A549 (cell line): ENCODE measurements around the gene CCL14. TPM values are rescaled to one million over a fixed set of nuclear protein-coding genes. Genes with fewer than 3 reads are reported as not detected.
"Not testable (repeated sequence)": the region's sequence is repeated elsewhere in the genome, so short reads cannot be mapped to it uniquely, and the experiment has no call there.

Source experiments
- ATAC-seq, 2 experiments: fragments of 200-7000 bp in 1 of 2; fragments of >200 bp in 1 of 2; cut with Nextera tagmentation in 1 of 2; cut with Tn5 transposase in 1 of 2; 3 replicates each; pipeline versions ENCODE4 v1.8.0 to v1.9.1; 2018 to 2020; ENCODE audit warnings: mild to moderate bottlenecking in 1 of 2, moderate library complexity in 1 of 2
- CTCF ChIA-PET: fragments of 300-600 bp; sonication (Branson Sonifier 250); formaldehyde crosslinking; extraction: SDS; loops from one replicate; lab custom pipeline; 2021; ENCODE audit warnings: antibody characterized with exemption, inconsistent platforms; lab: Yijun Ruan, JAX
- POLR2A ChIA-PET: fragments of 350-600 bp; formaldehyde crosslinking; extraction: SDS; loops from one replicate; lab custom pipeline; 2021; ENCODE audit warnings: antibody characterized with exemption, inconsistent platforms; lab: Yijun Ruan, JAX
- DNase-seq, 2 experiments: peaks; one replicate each; pipeline versions ENCODE4 v3.0.0 to v3.0.0-alpha.2; 2011 to 2016; ENCODE audit warnings: low read depth in 1 of 2, low spot score in 1 of 2
- FAIRE-seq: peaks from 2 replicates; lab custom pipeline; 2011; peaks lifted over from hg19 to GRCh38; lab: Jason Lieb, UNC
- H3K27ac ChIP-seq, 2 experiments: fragments of >200 bp; sonication (Bioruptor Twin); formaldehyde crosslinking; 3 replicates each; pipeline ENCODE4 v1.5.1; 2016 to 2017
- H3K4me1 ChIP-seq: fragments of >200 bp; sonication (Bioruptor Twin); formaldehyde crosslinking; 3 replicates; pipeline ENCODE4 v1.6.1; 2016
- H3K4me2 ChIP-seq: fragments of >200 bp; sonication (Bioruptor Twin); formaldehyde crosslinking; 3 replicates; pipeline ENCODE4 v1.6.1; 2016
- H3K4me3 ChIP-seq: fragments of >200 bp; sonication (Bioruptor Twin); formaldehyde crosslinking; 3 replicates; pipeline ENCODE4 v1.5.1; 2016
- H3K9me3 ChIP-seq: fragments of >200 bp; sonication (Bioruptor Twin); formaldehyde crosslinking; 3 replicates; pipeline ENCODE4 v1.6.1; 2016
- CBX8 ChIP-seq: fragments of 200-600 bp; sonication (generic); IDR thresholded peaks from 2 replicates; pipeline ENCODE4 v1.6.1; 2016
- CEBPB ChIP-seq, 2 experiments: fragments of >200 bp in 1 of 2; sonication (Bioruptor Twin) in 1 of 2; formaldehyde crosslinking in 1 of 2; IDR thresholded peaks; 2 replicates each; pipeline ENCODE4 v1.6.1; 2012 to 2016
- EHMT2 ChIP-seq: fragments of 200-600 bp; sonication (generic); IDR thresholded peaks from 2 replicates; pipeline ENCODE4 v1.6.1; 2016; ENCODE audit warnings: antibody characterized with exemption, low read depth, mild to moderate bottlenecking, moderate library complexity
- EP300 ChIP-seq, 2 experiments: fragments of >200 bp; sonication (Bioruptor Twin); formaldehyde crosslinking; IDR thresholded peaks; 2 replicates in 1 of 2; 3 replicates in 1 of 2; pipeline ENCODE4 v1.6.1; 2016 to 2017
- ESRRA ChIP-seq: fragments of 150-350 bp; IDR thresholded peaks from 2 replicates; pipeline ENCODE4 v1.6.1; 2014; ENCODE audit warnings: mild to moderate bottlenecking, low read length, borderline replicate concordance
- FOSB ChIP-seq: fragments of 250-450 bp; sonication (Bioruptor Pico); IDR thresholded peaks from 2 replicates; pipeline ENCODE4 v1.5.0; 2020; ENCODE audit warnings: mild to moderate bottlenecking, moderate library complexity
- FOSL2 ChIP-seq, 2 experiments: fragments of 450-650 bp in 1 of 2; fragments of >200 bp in 1 of 2; sonication (Bioruptor Twin) in 1 of 2; formaldehyde crosslinking; IDR thresholded peaks; 2 replicates each; pipeline versions ENCODE4 v1.5.0 to v1.6.1; 2016 to 2020; ENCODE audit warnings: mild to moderate bottlenecking in 1 of 2, moderate library complexity in 1 of 2
- GATA3 ChIP-seq: IDR thresholded peaks from 2 replicates; pipeline ENCODE4 v1.6.1; 2012; ENCODE audit warnings: borderline replicate concordance
- HDAC2 ChIP-seq: fragments of 200-600 bp; sonication (generic); IDR thresholded peaks from 2 replicates; pipeline ENCODE4 v1.6.1; 2016
- HEYL ChIP-seq: fragments of 250-450 bp; sonication (Bioruptor Pico); IDR thresholded peaks from 2 replicates; pipeline ENCODE4 v1.8.0; 2021; ENCODE audit warnings: mild to moderate bottlenecking, moderate library complexity
- HOXB13 ChIP-seq: fragments of 250-450 bp; sonication (Bioruptor Pico); IDR thresholded peaks from 2 replicates; pipeline ENCODE4 v1.5.0; 2020; ENCODE audit warnings: low read depth, mild to moderate bottlenecking, moderate library complexity
- HOXB5 ChIP-seq: fragments of 250-450 bp; sonication (Bioruptor Pico); IDR thresholded peaks from 2 replicates; pipeline ENCODE4 v1.5.0; 2020; ENCODE audit warnings: mild to moderate bottlenecking, moderate library complexity
- JUN ChIP-seq, 2 experiments: fragments of >200 bp; sonication (Bioruptor Twin); formaldehyde crosslinking; IDR thresholded peaks; 2 replicates in 1 of 2; 3 replicates in 1 of 2; pipeline ENCODE4 v1.6.1; 2016 to 2017
- JUNB ChIP-seq: fragments of >200 bp; sonication (Bioruptor Twin); formaldehyde crosslinking; IDR thresholded peaks from 2 replicates; pipeline ENCODE4 v1.6.1; 2016
- MAFK ChIP-seq: fragments of 450-650 bp; IDR thresholded peaks from 2 replicates; pipeline ENCODE4 v1.6.1; 2014; ENCODE audit not compliant: partially characterized antibody
- MAZ ChIP-seq: fragments of 150-350 bp; IDR thresholded peaks from 2 replicates; pipeline ENCODE4 v1.6.1; 2014; ENCODE audit warnings: antibody characterized with exemption, low read depth, low read length, borderline replicate concordance
- MYC ChIP-seq: IDR thresholded peaks from 2 replicates; pipeline ENCODE4 v1.6.1; 2012; ENCODE audit warnings: mild to moderate bottlenecking, inconsistent platforms, low read length, improper control_type of control experiment, borderline replicate concordance
- PBX3 ChIP-seq: IDR thresholded peaks from 2 replicates; pipeline ENCODE4 v1.6.1; 2012
- PHF8 ChIP-seq: fragments of 200-600 bp; sonication (generic); IDR thresholded peaks from 2 replicates; pipeline ENCODE4 v1.6.1; 2016; ENCODE audit warnings: low read depth, mild to moderate bottlenecking, antibody characterized with exemption, moderate library complexity, borderline replicate concordance
- RNF2 ChIP-seq: fragments of 200-600 bp; sonication (generic); IDR thresholded peaks from 2 replicates; pipeline ENCODE4 v1.6.1; 2016; ENCODE audit warnings: low read depth, mild to moderate bottlenecking, antibody characterized with exemption, moderate library complexity, borderline replicate concordance
- SREBF2 ChIP-seq: fragments of 450-650 bp; IDR thresholded peaks from 2 replicates; pipeline ENCODE4 v1.6.1; 2014; ENCODE audit warnings: mild to moderate bottlenecking, moderate library complexity
- TP53 ChIP-seq: fragments of 250-450 bp; sonication (Bioruptor Pico); IDR thresholded peaks from 2 replicates; pipeline ENCODE4 v1.5.0; 2021; ENCODE audit warnings: mild to moderate bottlenecking, moderate library complexity
- USF2 ChIP-seq: fragments of 450-650 bp; IDR thresholded peaks from 2 replicates; pipeline ENCODE4 v1.6.1; 2014; ENCODE audit warnings: antibody characterized with exemption
- ZNF302 ChIP-seq: fragments of 250-450 bp; sonication (Bioruptor Pico); IDR thresholded peaks from 2 replicates; pipeline ENCODE4 v1.9.0; 2021; ENCODE audit warnings: inconsistent platforms, mild to moderate bottlenecking, moderate library complexity
- WGBS: methylation state at CpG from one replicate; pipeline ENCODE4 v1.1.6; 2017; ENCODE audit errors: missing lambda C conversion rate; 5-methylcytosine and 5-hydroxymethylcytosine counted together
- polyA plus RNA-seq, 4 experiments: library from polyadenylated mRNA; depleted of rRNA in 3 of 4; stranded (reverse); fragments of >200 nt; fragmentation: RNase III in 1 of 4; extraction: RNeasy Plus Mini Kit Qiagen cat#74134 plus additional on column Dnase treatment in 1 of 4; gene quantifications; 2 replicates in 3 of 4; 3 replicates in 1 of 4; pipeline ENCODE4 v1.2.3, GENCODE V29; 2011 to 2017
- TF ChIP-seq, protein P1 (sequence below): fragments of >200 bp; sonication (Bioruptor Twin); formaldehyde crosslinking; IDR thresholded peaks from 3 replicates; pipeline ENCODE4 v1.6.1; 2016
- TF ChIP-seq, protein P2 (sequence below): fragments of 200-600 bp; sonication (generic); IDR thresholded peaks from 2 replicates; pipeline ENCODE4 v1.6.1; 2016; ENCODE audit warnings: antibody characterized with exemption, mild to moderate bottlenecking, moderate library complexity

Gene CCL14
- polyA plus RNA-seq, 2 of the 4 experiments (the other 2 are of a cell fraction), result not detected

- FAIRE-seq, result no peak
- 23% methylated on average over 2 of the region's 2 CpGs for WGBS
- Histone ChIP-seq H3K4me2 (no peak within 1 kb of the TSS), H3K4me1 (0 out of 3 replicates have a peak, but pooled peaks cover 4% of the 10 kb centered on the region), H3K4me3 (no peak within 1 kb of the TSS), H3K27ac (no peak within 1 kb of the TSS), H3K9me3 (no peaks in the 10 kb centered on the region)
- ChIA-PET CTCF (interaction anchor here (0.6 to 1.9 kb wide), 5 partner anchors 10 to 540 kb away, joined by 3 to 7 read pairs (median 3); no protein-coding TSS in a partner anchor), POLR2A (no interaction called here)
- no peak for DNase-seq
- ATAC-seq, result no peak
- no peak for TF ChIP-seq HDAC2
- no peak for TF ChIP-seq CBX8
- TF ChIP-seq RNF2, result no peak
- no peak for TF ChIP-seq TP53 (CRISPR knock-in tag)
- no peak for TF ChIP-seq CEBPB (IDR thresholded peaks at IDR 0.05)
- no peak for TF ChIP-seq MAFK
- TF ChIP-seq FOSB (CRISPR knock-in tag), result no peak
- TF ChIP-seq ZNF302 (CRISPR knock-in tag), result no peak
- no peak for TF ChIP-seq ESRRA
- no peak for TF ChIP-seq MYC
- no peak for TF ChIP-seq HEYL (CRISPR knock-in tag)
- TF ChIP-seq, protein P1, sequence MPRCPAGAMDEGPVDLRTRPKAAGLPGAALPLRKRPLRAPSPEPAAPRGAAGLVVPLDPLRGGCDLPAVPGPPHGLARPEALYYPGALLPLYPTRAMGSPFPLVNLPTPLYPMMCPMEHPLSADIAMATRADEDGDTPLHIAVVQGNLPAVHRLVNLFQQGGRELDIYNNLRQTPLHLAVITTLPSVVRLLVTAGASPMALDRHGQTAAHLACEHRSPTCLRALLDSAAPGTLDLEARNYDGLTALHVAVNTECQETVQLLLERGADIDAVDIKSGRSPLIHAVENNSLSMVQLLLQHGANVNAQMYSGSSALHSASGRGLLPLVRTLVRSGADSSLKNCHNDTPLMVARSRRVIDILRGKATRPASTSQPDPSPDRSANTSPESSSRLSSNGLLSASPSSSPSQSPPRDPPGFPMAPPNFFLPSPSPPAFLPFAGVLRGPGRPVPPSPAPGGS, result no peak
- no peak for TF ChIP-seq FOSL2 (IDR thresholded peaks at IDR 0.05)
- TF ChIP-seq FOSL2 (CRISPR knock-in tag; IDR thresholded peaks at IDR 0.05), result no peak
- TF ChIP-seq, protein P2, sequence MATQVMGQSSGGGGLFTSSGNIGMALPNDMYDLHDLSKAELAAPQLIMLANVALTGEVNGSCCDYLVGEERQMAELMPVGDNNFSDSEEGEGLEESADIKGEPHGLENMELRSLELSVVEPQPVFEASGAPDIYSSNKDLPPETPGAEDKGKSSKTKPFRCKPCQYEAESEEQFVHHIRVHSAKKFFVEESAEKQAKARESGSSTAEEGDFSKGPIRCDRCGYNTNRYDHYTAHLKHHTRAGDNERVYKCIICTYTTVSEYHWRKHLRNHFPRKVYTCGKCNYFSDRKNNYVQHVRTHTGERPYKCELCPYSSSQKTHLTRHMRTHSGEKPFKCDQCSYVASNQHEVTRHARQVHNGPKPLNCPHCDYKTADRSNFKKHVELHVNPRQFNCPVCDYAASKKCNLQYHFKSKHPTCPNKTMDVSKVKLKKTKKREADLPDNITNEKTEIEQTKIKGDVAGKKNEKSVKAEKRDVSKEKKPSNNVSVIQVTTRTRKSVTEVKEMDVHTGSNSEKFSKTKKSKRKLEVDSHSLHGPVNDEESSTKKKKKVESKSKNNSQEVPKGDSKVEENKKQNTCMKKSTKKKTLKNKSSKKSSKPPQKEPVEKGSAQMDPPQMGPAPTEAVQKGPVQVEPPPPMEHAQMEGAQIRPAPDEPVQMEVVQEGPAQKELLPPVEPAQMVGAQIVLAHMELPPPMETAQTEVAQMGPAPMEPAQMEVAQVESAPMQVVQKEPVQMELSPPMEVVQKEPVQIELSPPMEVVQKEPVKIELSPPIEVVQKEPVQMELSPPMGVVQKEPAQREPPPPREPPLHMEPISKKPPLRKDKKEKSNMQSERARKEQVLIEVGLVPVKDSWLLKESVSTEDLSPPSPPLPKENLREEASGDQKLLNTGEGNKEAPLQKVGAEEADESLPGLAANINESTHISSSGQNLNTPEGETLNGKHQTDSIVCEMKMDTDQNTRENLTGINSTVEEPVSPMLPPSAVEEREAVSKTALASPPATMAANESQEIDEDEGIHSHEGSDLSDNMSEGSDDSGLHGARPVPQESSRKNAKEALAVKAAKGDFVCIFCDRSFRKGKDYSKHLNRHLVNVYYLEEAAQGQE, result no peak
- no peak for TF ChIP-seq PBX3
- TF ChIP-seq GATA3, result no peak
- no peak for TF ChIP-seq JUN (IDR thresholded peaks at IDR 0.05)
- TF ChIP-seq MAZ, result no peak
- TF ChIP-seq, all 56 proteins: peak for 0
Measured at GRCh38 chr17:35943537-35943936, 43.0 kb downstream of the CCL14 start, which contains the start of gene LYZL6. TSS of gene LYZL6 (minus strand) at chr17:35943713. CDS start at chr17:35939356, 4,357 bp downstream.

DNA sequence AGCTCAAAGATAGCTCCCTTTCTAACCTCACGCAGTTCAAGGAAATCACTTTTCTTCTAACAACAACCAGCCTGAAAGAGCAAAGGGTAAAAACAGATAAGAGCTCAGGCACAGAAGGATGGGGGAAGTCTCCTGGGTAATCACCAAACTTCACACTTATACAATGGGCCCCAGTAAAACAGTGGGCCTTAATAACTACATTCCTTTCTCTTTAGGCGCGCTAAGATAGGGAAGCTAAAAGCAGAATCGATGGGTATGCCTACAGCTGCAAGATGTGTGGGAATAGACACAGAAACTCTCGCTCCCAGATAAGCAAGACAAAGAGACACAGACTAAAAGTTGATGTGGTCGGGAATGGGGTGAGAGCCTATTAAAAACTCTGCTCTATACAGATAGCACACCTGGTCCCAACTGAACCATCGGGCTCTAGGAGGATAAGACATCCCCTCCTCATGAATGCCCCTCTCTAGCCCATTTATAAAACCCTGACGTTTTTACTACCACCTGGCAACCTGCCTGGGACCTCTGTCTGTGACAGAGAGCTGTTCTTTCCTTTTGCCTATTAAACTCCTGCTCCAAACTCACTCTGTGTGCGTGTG is 43.8 kb downstream of the CCL14 start:
- WGBS, result 66% methylated on average over 9 of the region's 9 CpGs
- Histone ChIP-seq H3K4me1 (0 out of 3 replicates have a peak, but pooled peaks cover 4% of the 10 kb centered on the region), H3K4me3 (no peak overlapping the region), H3K9me3 (no peaks in the 10 kb centered on the region), H3K4me2 (no peak overlapping the region), H3K27ac (no peak overlapping the region)
- ATAC-seq, result no peak
- CTCF ChIA-PET, result interaction anchor here (0.6 to 1.9 kb wide), 7 partner anchors 9 to 540 kb away, joined by 3 to 7 read pairs (median 3); no protein-coding TSS in a partner anchor
- no peak for DNase-seq
- no peak for FAIRE-seq
- POLR2A ChIA-PET, result no interaction called here
- TF ChIP-seq EHMT2, result no peak
- TF ChIP-seq JUNB, result no peak
- no peak for TF ChIP-seq MYC
- TF ChIP-seq FOSB (CRISPR knock-in tag), result no peak
- TF ChIP-seq HOXB13 (CRISPR knock-in tag), result no peak
- no peak for TF ChIP-seq SREBF2
- TF ChIP-seq, protein P1, result no peak
- no peak for TF ChIP-seq EP300 (IDR thresholded peaks at IDR 0.05)
- no peak for TF ChIP-seq PHF8
- no peak for TF ChIP-seq USF2
- TF ChIP-seq HOXB5 (CRISPR knock-in tag), result no peak

DNA sequence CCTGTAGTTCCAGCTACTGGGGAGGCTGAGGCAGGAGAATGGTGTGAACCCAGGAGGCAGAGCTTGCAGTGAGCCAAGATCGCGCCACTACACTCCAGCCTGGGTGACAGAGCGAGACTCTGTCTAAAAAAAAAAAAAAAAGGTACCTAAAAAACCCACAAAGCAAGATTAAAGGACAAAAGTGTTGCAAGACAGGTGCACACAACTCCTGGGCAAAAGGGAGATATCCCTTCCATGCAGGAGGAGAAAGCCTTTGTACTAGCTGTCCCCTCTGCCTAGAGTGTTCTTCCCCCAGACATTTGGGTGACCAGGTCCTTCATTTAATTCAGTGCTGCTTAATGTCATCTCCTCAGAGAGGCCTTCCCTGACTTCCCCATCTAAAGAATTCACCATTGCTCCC is 48.0 kb downstream of the CCL14 start:
- WGBS, result 57% methylated on average over 3 of the region's 3 CpGs
- DNase-seq, H3K27ac ChIP-seq, H3K9me3 ChIP-seq, H3K4me2 ChIP-seq, FAIRE-seq, H3K4me1 ChIP-seq, ATAC-seq, POLR2A ChIA-PET, H3K4me3 ChIP-seq: not testable (repeated sequence)
- CTCF ChIA-PET, result interaction anchor here (1.2 to 3.0 kb wide), 2 partner anchors 10 to 134 kb away, joined by 5 to 13 read pairs; no protein-coding TSS in a partner anchor
